WTC11 (cell line): ENCODE data around the gene RRP8. TPM values are rescaled to one million over a fixed set of nuclear protein-coding genes. Genes with fewer than 3 reads are reported as not detected.

Source experiments
- ATAC-seq: fragments of 200-7000 bp; cut with Tn5 transposase; 2 replicates; pipeline ENCODE4 v1.10.0; 2021; ENCODE audit warnings: mild to moderate bottlenecking, moderate library complexity
- CTCF ChIA-PET: fragments of 300-600 bp; sonication (Branson Sonifier 250); formaldehyde crosslinking; loops from one replicate; lab custom pipeline; 2021; ENCODE audit warnings: antibody characterized with exemption; lab: Charles Lee
- POLR2A ChIA-PET: fragments of 350-600 bp; sonication (Branson Sonifier 250); formaldehyde crosslinking; loops from one replicate; lab custom pipeline; 2021; ENCODE audit warnings: antibody characterized with exemption; lab: Charles Lee
- DNase-seq: peaks from one replicate; pipeline ENCODE4 v3.0.0; 2021; ENCODE audit warnings: low spot score
- H3K27ac Mint-ChIP-seq: 2 replicates; pipeline ENCODE4 v1.8.0; 2021; ENCODE audit warnings: mixed read lengths
- H3K27me3 Mint-ChIP-seq: 2 replicates; pipeline ENCODE4 v1.8.0; 2021; ENCODE audit warnings: low read depth, mild to moderate bottlenecking, moderate library complexity, mixed read lengths
- H3K36me3 Mint-ChIP-seq: 2 replicates; pipeline ENCODE4 v1.8.0; 2021; ENCODE audit warnings: mixed read lengths
- H3K4me1 Mint-ChIP-seq: 2 replicates; pipeline ENCODE4 v1.8.0; 2022; ENCODE audit warnings: mixed read lengths
- H3K4me3 Mint-ChIP-seq: 2 replicates; pipeline ENCODE4 v1.8.0; 2021; ENCODE audit warnings: mild to moderate bottlenecking, moderate library complexity, mixed read lengths
- H3K9me3 Mint-ChIP-seq: 2 replicates; pipeline ENCODE4 v1.8.0; 2021; ENCODE audit warnings: mixed read lengths
- AFF4 ChIP-seq: sonication (generic); formaldehyde crosslinking; IDR thresholded peaks from 2 replicates; pipeline ENCODE4 v1.8.1; 2023; ENCODE audit warnings: mild to moderate bottlenecking, missing genetic modification reagents, borderline replicate concordance
- AR ChIP-seq: fragments of 250-450 bp; sonication (Bioruptor Pico); IDR thresholded peaks from 2 replicates; pipeline ENCODE4 v1.9.0; 2021; ENCODE audit warnings: mild to moderate bottlenecking
- CBFB ChIP-seq: sonication (generic); formaldehyde crosslinking; IDR thresholded peaks from 2 replicates; pipeline ENCODE4 v1.8.1; 2022; ENCODE audit warnings: mild to moderate bottlenecking, low read depth, missing genetic modification reagents
- CDX4 ChIP-seq: fragments of 250-450 bp; sonication (Bioruptor Pico); IDR thresholded peaks from 2 replicates; pipeline ENCODE4 v1.9.0; 2021; ENCODE audit warnings: moderate library complexity, mild to moderate bottlenecking, inconsistent platforms, borderline replicate concordance
- CREB1 ChIP-seq: sonication (generic); formaldehyde crosslinking; IDR thresholded peaks from 2 replicates; pipeline ENCODE4 v1.8.0; 2023; ENCODE audit warnings: mild to moderate bottlenecking, missing genetic modification reagents
- CREM ChIP-seq: sonication (generic); formaldehyde crosslinking; IDR thresholded peaks from 2 replicates; pipeline ENCODE4 v1.8.1; 2022; ENCODE audit warnings: mild to moderate bottlenecking, missing genetic modification reagents, moderate library complexity
- EMX1 ChIP-seq: fragments of 250-450 bp; sonication (Bioruptor Pico); IDR thresholded peaks from 2 replicates; pipeline ENCODE4 v1.8.0; 2021; ENCODE audit warnings: mild to moderate bottlenecking
- ERG ChIP-seq: fragments of 250-450 bp; sonication (Bioruptor Pico); IDR thresholded peaks from 2 replicates; pipeline ENCODE4 v1.8.0; 2021; ENCODE audit warnings: mild to moderate bottlenecking
- ETV6 ChIP-seq: sonication (generic); formaldehyde crosslinking; IDR thresholded peaks from 2 replicates; pipeline ENCODE4 v1.8.1; 2022; ENCODE audit warnings: mild to moderate bottlenecking, missing genetic modification reagents
- MAX ChIP-seq: sonication (generic); formaldehyde crosslinking; IDR thresholded peaks from 2 replicates; pipeline ENCODE4 v1.8.0; 2022; ENCODE audit warnings: mild to moderate bottlenecking, missing genetic modification reagents
- NFE2L1 ChIP-seq: sonication (generic); formaldehyde crosslinking; IDR thresholded peaks from 2 replicates; pipeline ENCODE4 v1.8.1; 2023; ENCODE audit warnings: missing genetic modification reagents
- PRDM15 ChIP-seq: sonication (generic); formaldehyde crosslinking; IDR thresholded peaks from 2 replicates; pipeline ENCODE4 v1.8.0; 2022; ENCODE audit warnings: missing genetic modification reagents
- PRRX2 ChIP-seq: fragments of 250-450 bp; sonication (Bioruptor Pico); IDR thresholded peaks from 2 replicates; pipeline ENCODE4 v1.8.0; 2021; ENCODE audit warnings: mild to moderate bottlenecking
- RELA ChIP-seq: sonication (generic); formaldehyde crosslinking; IDR thresholded peaks from 2 replicates; pipeline ENCODE4 v1.8.1; 2022; ENCODE audit warnings: missing genetic modification reagents, mild to moderate bottlenecking, borderline replicate concordance
- SP1 ChIP-seq: sonication (generic); formaldehyde crosslinking; conservative IDR thresholded peaks from 2 replicates; pipeline ENCODE4 v1.8.1; 2022; ENCODE audit warnings: missing genetic modification reagents
- STAT6 ChIP-seq: sonication (generic); formaldehyde crosslinking; conservative IDR thresholded peaks from 2 replicates; pipeline ENCODE4 v1.8.1; 2023; ENCODE audit warnings: mild to moderate bottlenecking, low read depth, missing genetic modification reagents, moderate library complexity
- ZMAT4 ChIP-seq: fragments of 250-450 bp; sonication (Bioruptor Pico); IDR thresholded peaks from 2 replicates; pipeline ENCODE4 v1.9.0; 2021; ENCODE audit warnings: mild to moderate bottlenecking
- ZNF263 ChIP-seq: sonication (generic); formaldehyde crosslinking; IDR thresholded peaks from 2 replicates; pipeline ENCODE4 v1.8.1; 2022; ENCODE audit warnings: low read depth, mild to moderate bottlenecking, moderate library complexity, missing genetic modification reagents
- ZNF416 ChIP-seq: fragments of 250-450 bp; sonication (Bioruptor Pico); IDR thresholded peaks from 2 replicates; pipeline ENCODE4 v1.9.0; 2021; ENCODE audit warnings: mild to moderate bottlenecking, inconsistent platforms
- total RNA-seq: library from RNA; stranded (reverse); gene quantifications from 3 replicates; pipeline ENCODE4 v1.2.3, GENCODE V29; 2021

Gene RRP8
- total RNA-seq, 1 experiment from 2014 or later = 15.0 TPM

- H3K4me1 Mint-ChIP-seq = no peaks in the 10 kb centered on the region
- DNase-seq (peak; percentile 92), ATAC-seq (peak; percentile 99)
- no peak within 1 kb of the TSS for H3K4me3 Mint-ChIP-seq
- ChIA-PET CTCF (interaction anchor here (0.6 to 3.2 kb wide), 16 partner anchors 11 to 256 kb away, joined by 3 to 12 read pairs (median 4); partner anchors contain the start of genes ILK, MRPL17 and RRP8), POLR2A (interaction anchor here (0.5 to 1.8 kb wide), 8 partner anchors 10 to 75 kb away, joined by 3 to 6 read pairs (median 4); partner anchors contain the start of genes ILK and MRPL17)
- H3K27me3 Mint-ChIP-seq = no peaks in the 10 kb centered on the region
- no peaks in the 10 kb centered on the region for H3K36me3 Mint-ChIP-seq
- no peaks in the 10 kb centered on the region for H3K9me3 Mint-ChIP-seq
- H3K27ac Mint-ChIP-seq = no peak within 1 kb of the TSS
- no peak for TF ChIP-seq ETV6 (CRISPR knock-in tag)
- TF ChIP-seq ERG (CRISPR knock-in tag) = no peak
- no peak for TF ChIP-seq ZNF263 (CRISPR knock-in tag)
- no peak for TF ChIP-seq NFE2L1 (CRISPR knock-in tag)
- peak; percentile 85 for TF ChIP-seq CREM (CRISPR knock-in tag)
- TF ChIP-seq CBFB (CRISPR knock-in tag) = no peak
- 0 out of 2 replicates have a peak, but pooled peaks have one; percentile 29 for TF ChIP-seq MAX (CRISPR knock-in tag)
- TF ChIP-seq AR (CRISPR knock-in tag) = no peak
- 0 out of 2 replicates have a peak, but pooled peaks have one; percentile 27 for TF ChIP-seq CDX4
- no peak for TF ChIP-seq EMX1 (CRISPR knock-in tag)
- TF ChIP-seq SP1 (CRISPR knock-in tag) = peak; percentile 75; the same call in 1 of the 2 replicates
- TF ChIP-seq PRRX2 (CRISPR knock-in tag) = no peak
- TF ChIP-seq STAT6 = no peak
- no peak for TF ChIP-seq ZMAT4
- no peak for TF ChIP-seq RELA (CRISPR knock-in tag)
- no peak for TF ChIP-seq PRDM15 (CRISPR knock-in tag)
- TF ChIP-seq CREB1 (CRISPR knock-in tag) = no peak
- no peak for TF ChIP-seq AFF4
- TF ChIP-seq ZNF416 = no peak
Observed at GRCh38 chr11:6619004-6619745, 15.8 kb upstream of the RRP8 start, which contains the start of gene TPP1. TPP1 (minus strand) TSS chr11:6619422; CDS start chr11:6619400, 22 bp downstream.
